Lung (tissue), 12 donors: Measurements from ENCODE around the gene ZMIZ2. TPM values are rescaled to one million over a fixed set of nuclear protein-coding genes. Genes with fewer than 3 reads are reported as not detected.

ENCODE experiments used
- ATAC-seq: fragments of 200-7000 bp; cut with Tn5 transposase; one replicate; pipeline ENCODE4 v1.9.1; 2020; ENCODE audit warnings: moderate number of reproducible peaks; ENCODE audit not compliant: insufficient read depth, low FRiP score
- DNase-seq, 3 donors: peaks; one replicate each; pipeline ENCODE4 v3.0.0-alpha.2; 2013 to 2017
- H3K27ac ChIP-seq, 2 donors: one replicate each; pipeline ENCODE4 v1.5.1; 2013; ENCODE audit warnings: mild to moderate bottlenecking in 2 of 2, moderate library complexity in 2 of 2, control low read depth in 1 of 2, inconsistent platforms in 1 of 2, low read depth in 1 of 2, low read length in 1 of 2
- H3K27me3 ChIP-seq, 3 donors: one replicate each; pipeline ENCODE4 v1.5.1; 2013; ENCODE audit warnings: low read length in 2 of 3; ENCODE audit not compliant: control insufficient read depth in 3 of 3, insufficient read depth in 3 of 3
- H3K36me3 ChIP-seq, 4 donors: one replicate each; pipeline ENCODE4 v1.5.1; 2013; ENCODE audit warnings: low read length in 4 of 4, mild to moderate bottlenecking in 1 of 4, moderate library complexity in 1 of 4; ENCODE audit not compliant: control insufficient read depth in 4 of 4, insufficient read depth in 4 of 4
- H3K4me1 ChIP-seq, 5 donors: one replicate each; pipeline ENCODE4 v1.5.1; 2013; ENCODE audit warnings: low read length in 5 of 5, mild to moderate bottlenecking in 2 of 5, moderate library complexity in 1 of 5; ENCODE audit not compliant: control insufficient read depth in 5 of 5, insufficient read depth in 5 of 5
- H3K4me3 ChIP-seq: one replicate; pipeline ENCODE4 v1.5.1; 2013; ENCODE audit warnings: mild to moderate bottlenecking, control low read depth, moderate library complexity
- H3K9ac ChIP-seq, 2 donors: one replicate each; pipeline ENCODE4 v1.5.1; 2013; ENCODE audit warnings: low read length in 2 of 2, control low read depth in 1 of 2; ENCODE audit not compliant: insufficient read depth in 1 of 2
- H3K9me3 ChIP-seq, 4 donors: one replicate each; pipeline ENCODE4 v1.5.1; 2013; ENCODE audit warnings: low read length in 3 of 4, mild to moderate bottlenecking in 1 of 4, moderate library complexity in 1 of 4; ENCODE audit not compliant: control insufficient read depth in 4 of 4, insufficient read depth in 3 of 4
- WGBS, 2 donors: extraction: QIAGEN DNeasy Blood & Tissue Kit; methylation state at CpG; one replicate each; pipeline ENCODE4 v1.1.7; 2013; 5-methylcytosine and 5-hydroxymethylcytosine counted together
- polyA plus RNA-seq, 2 donors: library from polyadenylated mRNA; stranded (reverse); fragments of 200-250 nt; gene quantifications; one replicate each; pipeline ENCODE4 v1.2.1, GENCODE V29; 2013
- total RNA-seq, 2 donors: library from RNA; depleted of rRNA in 1 of 2; stranded (reverse); fragments of >200 nt in 1 of 2; gene quantifications; one replicate each; pipeline ENCODE4 v1.2.1, GENCODE V29; 2014 to 2021
- TF ChIP-seq, protein P1 (sequence below): IDR thresholded peaks from 2 replicates; pipeline ENCODE4 v1.5.1; 2012; ENCODE audit warnings: mild to moderate bottlenecking; ENCODE audit errors: control extremely low read depth, extremely low read depth
- donor health status: control.
- donor health status: control.
- donor health status: Bipolar disorder and iron deficiency.
- donor health status: healthy.
- donor health status: DM: yes; HTN: yes; CAD: no.

ZMIZ2 gene
- total and polyA plus RNA-seq, 4 donors = 26.2 to 103 (median 53.7) TPM

DNA sequence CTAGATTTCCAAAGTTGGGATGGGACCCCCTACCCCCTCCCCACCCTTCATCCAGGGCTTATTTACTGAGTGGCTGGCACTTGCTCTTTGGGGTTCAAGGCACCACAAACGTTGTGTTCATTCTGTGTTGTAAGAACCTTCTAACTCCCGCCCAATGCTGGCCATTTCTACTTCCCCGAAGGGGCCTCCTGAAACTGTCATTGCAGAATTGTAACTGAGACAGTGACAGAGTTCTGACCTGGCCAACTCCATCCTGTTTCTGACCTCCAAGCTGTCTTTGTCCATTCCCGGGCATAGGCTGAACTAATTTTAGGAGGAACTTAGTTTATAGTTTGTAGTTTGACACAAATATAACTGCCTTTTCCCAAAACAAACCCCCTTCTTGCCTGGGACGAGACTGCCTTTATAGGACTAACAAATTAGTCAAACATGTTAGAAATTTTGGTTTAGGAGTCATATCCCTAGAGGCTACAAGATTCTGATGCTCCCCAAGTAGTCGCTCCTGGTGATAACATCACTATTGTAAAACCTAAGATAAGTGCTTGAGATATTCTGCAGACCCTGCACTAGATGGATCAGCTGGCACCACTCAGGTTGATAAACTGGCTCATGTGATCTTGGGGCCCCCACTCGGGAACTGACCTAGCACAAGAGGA, 34.8 kb upstream of the ZMIZ2 start:
- 52 to 56% methylated on average over 7 of the region's 7 CpGs for WGBS, 2 donors
- no peak for DNase-seq

DNA sequence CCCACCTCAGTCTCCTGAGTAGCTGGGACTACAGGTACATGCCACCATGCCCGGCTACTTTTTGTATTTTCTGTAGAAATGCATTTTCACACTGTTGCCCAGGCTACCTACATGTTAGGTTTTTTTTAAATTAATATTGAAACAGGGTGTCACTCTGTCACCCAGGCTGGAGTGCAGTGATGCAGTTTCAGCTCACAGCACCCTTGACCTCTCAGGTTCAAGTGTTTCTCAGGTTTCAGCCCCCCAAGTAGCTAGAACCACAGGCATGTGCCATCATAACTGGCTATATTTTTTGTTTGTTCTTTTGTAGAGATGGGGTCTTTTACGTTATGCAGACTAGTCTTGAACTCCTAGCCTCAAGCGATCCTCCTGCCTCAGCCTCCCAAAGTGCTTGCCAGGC, 32.4 kb upstream of the ZMIZ2 start:
- peaks cover 0 to 5% (median 0%) of the 10 kb centered on the region in 5 donors for H3K4me1 ChIP-seq
- ATAC-seq (no peak), DNase-seq (no peak)
- no peaks in the 10 kb centered on the region for H3K36me3 ChIP-seq
- H3K9ac ChIP-seq = no peak overlapping the region
- peaks cover 0 to 4% (median 0%) of the 10 kb centered on the region in 4 donors for H3K9me3 ChIP-seq
- no peak overlapping the region for H3K27ac ChIP-seq
- no peak overlapping the region for H3K4me3 ChIP-seq
- TF ChIP-seq, protein P1, sequence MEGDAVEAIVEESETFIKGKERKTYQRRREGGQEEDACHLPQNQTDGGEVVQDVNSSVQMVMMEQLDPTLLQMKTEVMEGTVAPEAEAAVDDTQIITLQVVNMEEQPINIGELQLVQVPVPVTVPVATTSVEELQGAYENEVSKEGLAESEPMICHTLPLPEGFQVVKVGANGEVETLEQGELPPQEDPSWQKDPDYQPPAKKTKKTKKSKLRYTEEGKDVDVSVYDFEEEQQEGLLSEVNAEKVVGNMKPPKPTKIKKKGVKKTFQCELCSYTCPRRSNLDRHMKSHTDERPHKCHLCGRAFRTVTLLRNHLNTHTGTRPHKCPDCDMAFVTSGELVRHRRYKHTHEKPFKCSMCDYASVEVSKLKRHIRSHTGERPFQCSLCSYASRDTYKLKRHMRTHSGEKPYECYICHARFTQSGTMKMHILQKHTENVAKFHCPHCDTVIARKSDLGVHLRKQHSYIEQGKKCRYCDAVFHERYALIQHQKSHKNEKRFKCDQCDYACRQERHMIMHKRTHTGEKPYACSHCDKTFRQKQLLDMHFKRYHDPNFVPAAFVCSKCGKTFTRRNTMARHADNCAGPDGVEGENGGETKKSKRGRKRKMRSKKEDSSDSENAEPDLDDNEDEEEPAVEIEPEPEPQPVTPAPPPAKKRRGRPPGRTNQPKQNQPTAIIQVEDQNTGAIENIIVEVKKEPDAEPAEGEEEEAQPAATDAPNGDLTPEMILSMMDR = no peak
- no peaks in the 10 kb centered on the region for H3K27me3 ChIP-seq
- 93 to 96% methylated on average over 3 of the region's 3 CpGs for WGBS, 2 donors

More for the DNA sequence above, 34.8 kb upstream of the ZMIZ2 start:
- TF ChIP-seq, protein P1 = no peak
- no peak overlapping the region for H3K27ac ChIP-seq
- H3K9ac ChIP-seq = no peak overlapping the region
- H3K4me1 ChIP-seq = peaks cover 0 to 5% (median 0%) of the 10 kb centered on the region in 5 donors
- H3K9me3 ChIP-seq = no peaks in the 10 kb centered on the region
- no peak for ATAC-seq
- H3K27me3 ChIP-seq = no peaks in the 10 kb centered on the region
- H3K36me3 ChIP-seq = peaks cover 0 to 14% (median 7%) of the 10 kb centered on the region in 4 donors
- no peak overlapping the region for H3K4me3 ChIP-seq

DNA sequence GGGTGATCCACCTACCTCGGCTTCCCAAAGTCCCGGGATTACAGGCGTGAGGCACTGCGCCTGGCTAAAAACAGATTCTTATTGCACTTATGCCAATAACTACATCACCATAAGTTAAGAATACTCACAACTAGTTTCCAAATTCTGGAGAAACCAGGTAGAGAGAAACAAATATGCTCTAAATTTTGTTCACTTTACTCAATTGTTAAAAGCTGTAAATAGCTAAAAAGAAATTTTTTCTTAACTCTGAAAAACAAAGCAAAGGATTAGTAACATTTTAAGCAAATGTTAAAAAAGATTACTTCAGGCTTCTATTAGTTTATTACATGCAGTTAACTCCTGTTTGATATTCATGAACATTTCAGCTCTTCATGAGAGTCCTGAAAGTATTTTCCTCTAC, 28.3 kb upstream of the ZMIZ2 start:
- peaks cover 0 to 4% (median 0%) of the 10 kb centered on the region in 4 donors for H3K9me3 ChIP-seq
- H3K27ac ChIP-seq = no peak overlapping the region
- no peak for DNase-seq
- no peaks in the 10 kb centered on the region for H3K27me3 ChIP-seq
- H3K9ac ChIP-seq = no peak overlapping the region
- no peak for ATAC-seq
- no peaks in the 10 kb centered on the region for H3K36me3 ChIP-seq
- TF ChIP-seq, protein P1 = no peak
- no peaks in the 10 kb centered on the region for H3K4me1 ChIP-seq
- WGBS, 2 donors = 94 to 97% methylated on average over 4 of the region's 4 CpGs
- no peak overlapping the region for H3K4me3 ChIP-seq
